HepG2 (cell line): ENCODE results near the gene CMTM1. TPM values are rescaled to one million over a fixed set of nuclear protein-coding genes. Genes with fewer than 3 reads are reported as not detected.
A peak's percentile ranks its signal among the peaks of the same experiment; 100 is the strongest.

Source experiments
- GTF3A ChIP-seq: sonication (generic); formaldehyde crosslinking; conservative IDR thresholded peaks from 2 replicates; pipeline ENCODE4 v1.4.0; 2020; ENCODE audit warnings: mild to moderate bottlenecking, missing genetic modification reagents
- polyA plus RNA-seq, 8 experiments: library from polyadenylated mRNA; depleted of rRNA in 3 of 8; stranded (reverse) in 7 of 8; unstranded in 1 of 8; fragments of >200 nt; fragmentation: Illumina TruSeq in 4 of 8; extraction: Trizol in 4 of 8; gene quantifications; 2 replicates each; pipeline versions ENCODE4 v1.2.1 to v1.2.3, GENCODE V29; 2011 to 2016; ENCODE audit warnings: low read depth in 4 of 8, missing spikeins in 1 of 8, mixed read lengths in 1 of 8; ENCODE audit not compliant: insufficient read depth in 1 of 8
- total RNA-seq, 5 experiments: library from RNA; depleted of rRNA; stranded (reverse); fragments of >200 nt; fragmentation: Illumina TruSeq; extraction: Trizol; gene quantifications; 2 replicates each; pipeline ENCODE4 v1.2.3, GENCODE V29; 2016; ENCODE audit warnings: low read depth in 1 of 5
- TF ChIP-seq, protein P1 (sequence below), 2 experiments: IDR thresholded peaks; 2 replicates each; pipeline ENCODE4 v1.6.1; 2011 to 2012; ENCODE audit warnings: low read length in 2 of 2, borderline replicate concordance in 1 of 2, low read depth in 1 of 2, mild to moderate bottlenecking in 1 of 2, moderate library complexity in 1 of 2
- TF ChIP-seq, protein P2 (sequence below): sonication (generic); formaldehyde crosslinking; IDR thresholded peaks from 2 replicates; pipeline ENCODE4 v1.5.1; 2020; ENCODE audit warnings: mild to moderate bottlenecking, missing genetic modification reagents, moderate library complexity
- TF ChIP-seq, protein P3 (sequence below): sonication (generic); formaldehyde crosslinking; IDR thresholded peaks from 2 replicates; pipeline ENCODE4 v1.4.0; 2020; ENCODE audit warnings: mild to moderate bottlenecking, missing genetic modification reagents, borderline replicate concordance
- TF ChIP-seq, protein P4 (sequence below): sonication (generic); formaldehyde crosslinking; IDR thresholded peaks from 2 replicates; pipeline ENCODE4 v1.4.0; 2020; ENCODE audit warnings: missing genetic modification reagents
- TF ChIP-seq, protein P5 (sequence below): sonication (generic); formaldehyde crosslinking; IDR thresholded peaks from 2 replicates; pipeline ENCODE4 v1.4.0; 2020; ENCODE audit warnings: missing genetic modification reagents, borderline replicate concordance

Gene CMTM1
- total and polyA plus RNA-seq, 2 of the 13 experiments (the other 11 are each of a cell fraction or from before 2014, with no cell fraction given) = 1.7 to 2.9 TPM

DNA sequence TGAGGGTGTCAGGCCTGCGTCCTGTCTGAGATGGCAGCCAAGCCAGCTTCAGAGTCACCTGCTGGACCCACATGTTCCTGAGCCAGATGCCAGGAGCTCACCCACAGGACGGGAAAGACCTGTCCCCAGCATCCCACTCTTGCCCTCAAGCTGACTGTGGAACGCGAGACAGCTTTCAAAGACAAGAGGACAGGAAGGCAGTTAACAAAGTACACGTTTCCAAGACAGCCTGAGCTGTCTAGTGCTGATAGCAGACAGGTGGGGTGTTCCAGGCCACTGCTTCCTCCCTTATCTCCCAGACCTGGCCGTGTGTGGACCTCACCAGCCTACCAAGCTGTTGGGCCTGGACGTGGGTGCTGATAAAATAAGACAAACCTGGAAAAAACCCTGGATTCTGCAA lies 51.5 kb downstream of the CMTM1 start (continued):
- TF ChIP-seq, protein P1, sequence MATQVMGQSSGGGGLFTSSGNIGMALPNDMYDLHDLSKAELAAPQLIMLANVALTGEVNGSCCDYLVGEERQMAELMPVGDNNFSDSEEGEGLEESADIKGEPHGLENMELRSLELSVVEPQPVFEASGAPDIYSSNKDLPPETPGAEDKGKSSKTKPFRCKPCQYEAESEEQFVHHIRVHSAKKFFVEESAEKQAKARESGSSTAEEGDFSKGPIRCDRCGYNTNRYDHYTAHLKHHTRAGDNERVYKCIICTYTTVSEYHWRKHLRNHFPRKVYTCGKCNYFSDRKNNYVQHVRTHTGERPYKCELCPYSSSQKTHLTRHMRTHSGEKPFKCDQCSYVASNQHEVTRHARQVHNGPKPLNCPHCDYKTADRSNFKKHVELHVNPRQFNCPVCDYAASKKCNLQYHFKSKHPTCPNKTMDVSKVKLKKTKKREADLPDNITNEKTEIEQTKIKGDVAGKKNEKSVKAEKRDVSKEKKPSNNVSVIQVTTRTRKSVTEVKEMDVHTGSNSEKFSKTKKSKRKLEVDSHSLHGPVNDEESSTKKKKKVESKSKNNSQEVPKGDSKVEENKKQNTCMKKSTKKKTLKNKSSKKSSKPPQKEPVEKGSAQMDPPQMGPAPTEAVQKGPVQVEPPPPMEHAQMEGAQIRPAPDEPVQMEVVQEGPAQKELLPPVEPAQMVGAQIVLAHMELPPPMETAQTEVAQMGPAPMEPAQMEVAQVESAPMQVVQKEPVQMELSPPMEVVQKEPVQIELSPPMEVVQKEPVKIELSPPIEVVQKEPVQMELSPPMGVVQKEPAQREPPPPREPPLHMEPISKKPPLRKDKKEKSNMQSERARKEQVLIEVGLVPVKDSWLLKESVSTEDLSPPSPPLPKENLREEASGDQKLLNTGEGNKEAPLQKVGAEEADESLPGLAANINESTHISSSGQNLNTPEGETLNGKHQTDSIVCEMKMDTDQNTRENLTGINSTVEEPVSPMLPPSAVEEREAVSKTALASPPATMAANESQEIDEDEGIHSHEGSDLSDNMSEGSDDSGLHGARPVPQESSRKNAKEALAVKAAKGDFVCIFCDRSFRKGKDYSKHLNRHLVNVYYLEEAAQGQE (IDR thresholded peaks at IDR 0.05; ENCODE audit: borderline replicate concordance in 1 of 2, low read depth in 1 of 2, low read length in 2 of 2) = no peak
- TF ChIP-seq, protein P2, sequence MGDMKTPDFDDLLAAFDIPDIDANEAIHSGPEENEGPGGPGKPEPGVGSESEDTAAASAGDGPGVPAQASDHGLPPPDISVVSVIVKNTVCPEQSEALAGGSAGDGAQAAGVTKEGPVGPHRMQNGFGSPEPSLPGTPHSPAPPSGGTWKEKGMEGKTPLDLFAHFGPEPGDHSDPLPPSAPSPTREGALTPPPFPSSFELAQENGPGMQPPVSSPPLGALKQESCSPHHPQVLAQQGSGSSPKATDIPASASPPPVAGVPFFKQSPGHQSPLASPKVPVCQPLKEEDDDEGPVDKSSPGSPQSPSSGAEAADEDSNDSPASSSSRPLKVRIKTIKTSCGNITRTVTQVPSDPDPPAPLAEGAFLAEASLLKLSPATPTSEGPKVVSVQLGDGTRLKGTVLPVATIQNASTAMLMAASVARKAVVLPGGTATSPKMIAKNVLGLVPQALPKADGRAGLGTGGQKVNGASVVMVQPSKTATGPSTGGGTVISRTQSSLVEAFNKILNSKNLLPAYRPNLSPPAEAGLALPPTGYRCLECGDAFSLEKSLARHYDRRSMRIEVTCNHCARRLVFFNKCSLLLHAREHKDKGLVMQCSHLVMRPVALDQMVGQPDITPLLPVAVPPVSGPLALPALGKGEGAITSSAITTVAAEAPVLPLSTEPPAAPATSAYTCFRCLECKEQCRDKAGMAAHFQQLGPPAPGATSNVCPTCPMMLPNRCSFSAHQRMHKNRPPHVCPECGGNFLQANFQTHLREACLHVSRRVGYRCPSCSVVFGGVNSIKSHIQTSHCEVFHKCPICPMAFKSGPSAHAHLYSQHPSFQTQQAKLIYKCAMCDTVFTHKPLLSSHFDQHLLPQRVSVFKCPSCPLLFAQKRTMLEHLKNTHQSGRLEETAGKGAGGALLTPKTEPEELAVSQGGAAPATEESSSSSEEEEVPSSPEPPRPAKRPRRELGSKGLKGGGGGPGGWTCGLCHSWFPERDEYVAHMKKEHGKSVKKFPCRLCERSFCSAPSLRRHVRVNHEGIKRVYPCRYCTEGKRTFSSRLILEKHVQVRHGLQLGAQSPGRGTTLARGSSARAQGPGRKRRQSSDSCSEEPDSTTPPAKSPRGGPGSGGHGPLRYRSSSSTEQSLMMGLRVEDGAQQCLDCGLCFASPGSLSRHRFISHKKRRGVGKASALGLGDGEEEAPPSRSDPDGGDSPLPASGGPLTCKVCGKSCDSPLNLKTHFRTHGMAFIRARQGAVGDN (CRISPR knock-in tag) = peak; percentile 48
- no peak for TF ChIP-seq GTF3A (CRISPR knock-in tag)
- TF ChIP-seq, protein P3, sequence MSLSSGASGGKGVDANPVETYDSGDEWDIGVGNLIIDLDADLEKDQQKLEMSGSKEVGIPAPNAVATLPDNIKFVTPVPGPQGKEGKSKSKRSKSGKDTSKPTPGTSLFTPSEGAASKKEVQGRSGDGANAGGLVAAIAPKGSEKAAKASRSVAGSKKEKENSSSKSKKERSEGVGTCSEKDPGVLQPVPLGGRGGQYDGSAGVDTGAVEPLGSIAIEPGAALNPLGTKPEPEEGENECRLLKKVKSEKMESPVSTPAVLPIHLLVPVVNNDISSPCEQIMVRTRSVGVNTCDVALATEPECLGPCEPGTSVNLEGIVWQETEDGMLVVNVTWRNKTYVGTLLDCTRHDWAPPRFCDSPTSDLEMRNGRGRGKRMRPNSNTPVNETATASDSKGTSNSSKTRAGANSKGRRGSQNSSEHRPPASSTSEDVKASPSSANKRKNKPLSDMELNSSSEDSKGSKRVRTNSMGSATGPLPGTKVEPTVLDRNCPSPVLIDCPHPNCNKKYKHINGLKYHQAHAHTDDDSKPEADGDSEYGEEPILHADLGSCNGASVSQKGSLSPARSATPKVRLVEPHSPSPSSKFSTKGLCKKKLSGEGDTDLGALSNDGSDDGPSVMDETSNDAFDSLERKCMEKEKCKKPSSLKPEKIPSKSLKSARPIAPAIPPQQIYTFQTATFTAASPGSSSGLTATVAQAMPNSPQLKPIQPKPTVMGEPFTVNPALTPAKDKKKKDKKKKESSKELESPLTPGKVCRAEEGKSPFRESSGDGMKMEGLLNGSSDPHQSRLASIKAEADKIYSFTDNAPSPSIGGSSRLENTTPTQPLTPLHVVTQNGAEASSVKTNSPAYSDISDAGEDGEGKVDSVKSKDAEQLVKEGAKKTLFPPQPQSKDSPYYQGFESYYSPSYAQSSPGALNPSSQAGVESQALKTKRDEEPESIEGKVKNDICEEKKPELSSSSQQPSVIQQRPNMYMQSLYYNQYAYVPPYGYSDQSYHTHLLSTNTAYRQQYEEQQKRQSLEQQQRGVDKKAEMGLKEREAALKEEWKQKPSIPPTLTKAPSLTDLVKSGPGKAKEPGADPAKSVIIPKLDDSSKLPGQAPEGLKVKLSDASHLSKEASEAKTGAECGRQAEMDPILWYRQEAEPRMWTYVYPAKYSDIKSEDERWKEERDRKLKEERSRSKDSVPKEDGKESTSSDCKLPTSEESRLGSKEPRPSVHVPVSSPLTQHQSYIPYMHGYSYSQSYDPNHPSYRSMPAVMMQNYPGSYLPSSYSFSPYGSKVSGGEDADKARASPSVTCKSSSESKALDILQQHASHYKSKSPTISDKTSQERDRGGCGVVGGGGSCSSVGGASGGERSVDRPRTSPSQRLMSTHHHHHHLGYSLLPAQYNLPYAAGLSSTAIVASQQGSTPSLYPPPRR = no peak
- TF ChIP-seq, protein P4, sequence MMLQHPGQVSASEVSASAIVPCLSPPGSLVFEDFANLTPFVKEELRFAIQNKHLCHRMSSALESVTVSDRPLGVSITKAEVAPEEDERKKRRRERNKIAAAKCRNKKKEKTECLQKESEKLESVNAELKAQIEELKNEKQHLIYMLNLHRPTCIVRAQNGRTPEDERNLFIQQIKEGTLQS (CRISPR knock-in tag) = no peak
- TF ChIP-seq, protein P5, sequence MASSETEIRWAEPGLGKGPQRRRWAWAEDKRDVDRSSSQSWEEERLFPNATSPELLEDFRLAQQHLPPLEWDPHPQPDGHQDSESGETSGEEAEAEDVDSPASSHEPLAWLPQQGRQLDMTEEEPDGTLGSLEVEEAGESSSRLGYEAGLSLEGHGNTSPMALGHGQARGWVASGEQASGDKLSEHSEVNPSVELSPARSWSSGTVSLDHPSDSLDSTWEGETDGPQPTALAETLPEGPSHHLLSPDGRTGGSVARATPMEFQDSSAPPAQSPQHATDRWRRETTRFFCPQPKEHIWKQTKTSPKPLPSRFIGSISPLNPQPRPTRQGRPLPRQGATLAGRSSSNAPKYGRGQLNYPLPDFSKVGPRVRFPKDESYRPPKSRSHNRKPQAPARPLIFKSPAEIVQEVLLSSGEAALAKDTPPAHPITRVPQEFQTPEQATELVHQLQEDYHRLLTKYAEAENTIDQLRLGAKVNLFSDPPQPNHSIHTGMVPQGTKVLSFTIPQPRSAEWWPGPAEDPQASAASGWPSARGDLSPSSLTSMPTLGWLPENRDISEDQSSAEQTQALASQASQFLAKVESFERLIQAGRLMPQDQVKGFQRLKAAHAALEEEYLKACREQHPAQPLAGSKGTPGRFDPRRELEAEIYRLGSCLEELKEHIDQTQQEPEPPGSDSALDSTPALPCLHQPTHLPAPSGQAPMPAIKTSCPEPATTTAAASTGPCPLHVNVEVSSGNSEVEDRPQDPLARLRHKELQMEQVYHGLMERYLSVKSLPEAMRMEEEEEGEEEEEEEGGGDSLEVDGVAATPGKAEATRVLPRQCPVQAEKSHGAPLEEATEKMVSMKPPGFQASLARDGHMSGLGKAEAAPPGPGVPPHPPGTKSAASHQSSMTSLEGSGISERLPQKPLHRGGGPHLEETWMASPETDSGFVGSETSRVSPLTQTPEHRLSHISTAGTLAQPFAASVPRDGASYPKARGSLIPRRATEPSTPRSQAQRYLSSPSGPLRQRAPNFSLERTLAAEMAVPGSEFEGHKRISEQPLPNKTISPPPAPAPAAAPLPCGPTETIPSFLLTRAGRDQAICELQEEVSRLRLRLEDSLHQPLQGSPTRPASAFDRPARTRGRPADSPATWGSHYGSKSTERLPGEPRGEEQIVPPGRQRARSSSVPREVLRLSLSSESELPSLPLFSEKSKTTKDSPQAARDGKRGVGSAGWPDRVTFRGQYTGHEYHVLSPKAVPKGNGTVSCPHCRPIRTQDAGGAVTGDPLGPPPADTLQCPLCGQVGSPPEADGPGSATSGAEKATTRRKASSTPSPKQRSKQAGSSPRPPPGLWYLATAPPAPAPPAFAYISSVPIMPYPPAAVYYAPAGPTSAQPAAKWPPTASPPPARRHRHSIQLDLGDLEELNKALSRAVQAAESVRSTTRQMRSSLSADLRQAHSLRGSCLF (CRISPR knock-in tag) = no peak
